Activated CD8-positive, alpha-beta memory T cell treated with anti-CD3 and anti-CD28 coated beads for 48 hours (primary cell): ENCODE data around the gene SPOP.
"Not testable (repeated sequence)": the region's sequence is repeated elsewhere in the genome, so short reads cannot be mapped to it uniquely, and the experiment has no call there.

Experiments
- DNase-seq, 3 experiments: peaks; one replicate each; pipeline ENCODE4 v3.0.0-alpha.2; 2020; ENCODE audit warnings: low read depth in 2 of 3, low spot score in 2 of 3

SPOP gene

GRCh38 chr17:49696233-49696761 is 18.4 kb upstream of the SPOP start:
- peak in 2 of 3 experiments; percentile 52 to 56 for DNase-seq

GRCh38 chr17:49695698-49696232 is 17.9 kb upstream of the SPOP start:
- DNase-seq, result no peak

GRCh38 chr17:49694847-49695697 is 17.2 kb upstream of the SPOP start:
- DNase-seq, result peak; percentile 41 to 79 (median 68)

- DNase-seq, result no peak
Measured at GRCh38 chr17:49692751-49693150, 14.9 kb upstream of the SPOP start.

- DNase-seq, result no peak
Measured at GRCh38 chr17:49691677-49692191, 13.8 kb upstream of the SPOP start.

GRCh38 chr17:49691086-49691676 is 13.3 kb upstream of the SPOP start:
- DNase-seq, result no peak

GRCh38 chr17:49690256-49690655 is 12.4 kb upstream of the SPOP start:
- no peak for DNase-seq

GRCh38 chr17:49688848-49689247 is 11.0 kb upstream of the SPOP start:
- no peak for DNase-seq

GRCh38 chr17:49687878-49688491 is 10.1 kb upstream of the SPOP start:
- no peak for DNase-seq

- DNase-seq, result no peak
Measured at GRCh38 chr17:49681106-49681979, 3.4 kb upstream of the SPOP start.

GRCh38 chr17:49680314-49680713 is 2.4 kb upstream of the SPOP start:
- no peak for DNase-seq

GRCh38 chr17:49677134-49677932 is 564 bp downstream of the SPOP start:
- peak; percentile 92 to 97 (median 96) for DNase-seq

GRCh38 chr17:49676276-49676868 is 1.5 kb downstream of the SPOP start:
- no peak for DNase-seq

GRCh38 chr17:49674507-49674906 is 3.4 kb downstream of the SPOP start:
- no peak for DNase-seq

GRCh38 chr17:49673679-49674078 is 4.2 kb downstream of the SPOP start:
- not testable (repeated sequence) for DNase-seq

- no peak for DNase-seq
Measured at GRCh38 chr17:49670641-49671040, 7.3 kb downstream of the SPOP start.

GRCh38 chr17:49670002-49670401 is 7.9 kb downstream of the SPOP start:
- no peak for DNase-seq

- no peak for DNase-seq
Measured at GRCh38 chr17:49667854-49668253, 10.0 kb downstream of the SPOP start.

- DNase-seq, result no peak
Measured at GRCh38 chr17:49664706-49665211, 13.1 kb downstream of the SPOP start.
